NOMO-1 treated with dmso at 0.1 percent for 144 hours (cell line): ENCODE measurements around the gene TAS2R60.
"Not testable (repeated sequence)": the region's sequence is repeated elsewhere in the genome, so short reads cannot be mapped to it uniquely, and the experiment has no call there.

Experiments
- DNase-seq: peaks from one replicate; lab custom pipeline; 2025; ENCODE audit not compliant: unreplicated experiment; lab: John Stamatoyannopoulos, UW

TAS2R60 gene

GRCh38 chr7:143467724-143468123 lies 24.5 kb downstream of the TAS2R60 start:
- DNase-seq, result no peak

GRCh38 chr7:143472071-143472689 lies 28.9 kb downstream of the TAS2R60 start:
- not testable (repeated sequence) for DNase-seq

GRCh38 chr7:143477501-143478150 lies 34.4 kb downstream of the TAS2R60 start, which contains the start of gene TAS2R41:
Gene TAS2R41, plus strand, starts transcription at chr7:143477873. Its CDS starts 0 bp downstream, at chr7:143477873.
- no peak for DNase-seq

GRCh38 chr7:143479055-143479766 lies 36.0 kb downstream of the TAS2R60 start:
- DNase-seq, result no peak

- DNase-seq, result no peak
Observed at GRCh38 chr7:143480501-143480900, 37.2 kb downstream of the TAS2R60 start.

- no peak for DNase-seq
Observed at GRCh38 chr7:143484119-143484518, 40.9 kb downstream of the TAS2R60 start.

GRCh38 chr7:143485094-143485493 lies 41.8 kb downstream of the TAS2R60 start:
- DNase-seq, result no peak

GRCh38 chr7:143485500-143485899 lies 42.2 kb downstream of the TAS2R60 start:
- DNase-seq, result no peak

- not testable (repeated sequence) for DNase-seq
Observed at GRCh38 chr7:143486266-143486665, 43.0 kb downstream of the TAS2R60 start.

- no peak for DNase-seq
Observed at GRCh38 chr7:143487061-143487460, 43.8 kb downstream of the TAS2R60 start.

GRCh38 chr7:143487566-143487965 lies 44.3 kb downstream of the TAS2R60 start:
- no peak for DNase-seq

- DNase-seq, result no peak
Observed at GRCh38 chr7:143490717-143491306, 47.6 kb downstream of the TAS2R60 start.

- no peak for DNase-seq
Observed at GRCh38 chr7:143492043-143492471, 48.8 kb downstream of the TAS2R60 start.

GRCh38 chr7:143492799-143493739 lies 49.8 kb downstream of the TAS2R60 start:
- no peak for DNase-seq

GRCh38 chr7:143493751-143494150 lies 50.5 kb downstream of the TAS2R60 start:
- DNase-seq, result no peak
